Germinal center (tissue), 1 donor: ENCODE data around the gene PDCD1LG2.

Experiments
- DNase-seq: peaks from one replicate; pipeline ENCODE4 v3.0.0; 2012; ENCODE audit warnings: mixed read lengths, low spot score

Gene PDCD1LG2

GRCh38 chr9:5531101-5531882 lies 21.0 kb downstream of the PDCD1LG2 start:
- no peak for DNase-seq

DNA sequence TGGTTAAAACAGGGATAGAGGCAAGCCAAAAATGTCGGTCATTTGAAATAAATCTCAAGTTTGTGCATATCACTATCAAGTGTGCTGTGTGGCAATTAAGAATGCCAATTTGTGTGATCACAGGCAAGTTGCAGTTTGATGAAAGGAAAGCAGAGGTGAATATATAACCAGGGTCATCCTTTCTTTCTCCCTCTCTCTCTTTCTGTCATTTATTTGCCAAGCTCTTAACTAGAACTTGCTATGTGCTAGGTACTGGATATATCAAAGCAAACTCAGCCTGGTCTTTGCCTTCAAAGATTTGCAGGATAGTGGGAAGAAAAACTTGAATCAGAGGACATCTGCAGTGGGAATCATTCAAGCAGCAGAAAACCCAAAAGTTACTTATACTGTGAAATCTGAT lies 22.0 kb downstream of the PDCD1LG2 start:
- DNase-seq, result no peak

DNA sequence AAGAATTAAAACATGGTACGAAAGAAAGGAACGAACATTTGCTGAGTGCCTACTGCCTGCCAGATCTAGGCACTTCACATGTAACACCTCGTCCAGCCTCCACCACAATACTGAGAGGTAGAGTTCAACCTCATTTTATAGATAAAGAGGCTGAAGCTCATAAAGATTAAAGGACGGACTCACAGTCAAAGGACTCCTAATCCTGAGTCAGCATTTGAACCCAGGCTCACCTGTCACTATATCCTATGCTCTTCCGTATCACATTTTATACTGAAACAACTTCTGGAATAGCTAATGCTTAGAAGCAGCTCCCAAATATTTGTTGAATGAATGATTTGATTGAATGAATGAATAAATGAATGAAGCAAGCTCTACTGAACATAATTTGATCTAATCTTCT lies 22.5 kb downstream of the PDCD1LG2 start:
- DNase-seq, result no peak

GRCh38 chr9:5536684-5537083 lies 26.4 kb downstream of the PDCD1LG2 start:
- peak; percentile 27 for DNase-seq

- DNase-seq, result no peak
Observed at GRCh38 chr9:5543875-5544702, 33.8 kb downstream of the PDCD1LG2 start.

DNA sequence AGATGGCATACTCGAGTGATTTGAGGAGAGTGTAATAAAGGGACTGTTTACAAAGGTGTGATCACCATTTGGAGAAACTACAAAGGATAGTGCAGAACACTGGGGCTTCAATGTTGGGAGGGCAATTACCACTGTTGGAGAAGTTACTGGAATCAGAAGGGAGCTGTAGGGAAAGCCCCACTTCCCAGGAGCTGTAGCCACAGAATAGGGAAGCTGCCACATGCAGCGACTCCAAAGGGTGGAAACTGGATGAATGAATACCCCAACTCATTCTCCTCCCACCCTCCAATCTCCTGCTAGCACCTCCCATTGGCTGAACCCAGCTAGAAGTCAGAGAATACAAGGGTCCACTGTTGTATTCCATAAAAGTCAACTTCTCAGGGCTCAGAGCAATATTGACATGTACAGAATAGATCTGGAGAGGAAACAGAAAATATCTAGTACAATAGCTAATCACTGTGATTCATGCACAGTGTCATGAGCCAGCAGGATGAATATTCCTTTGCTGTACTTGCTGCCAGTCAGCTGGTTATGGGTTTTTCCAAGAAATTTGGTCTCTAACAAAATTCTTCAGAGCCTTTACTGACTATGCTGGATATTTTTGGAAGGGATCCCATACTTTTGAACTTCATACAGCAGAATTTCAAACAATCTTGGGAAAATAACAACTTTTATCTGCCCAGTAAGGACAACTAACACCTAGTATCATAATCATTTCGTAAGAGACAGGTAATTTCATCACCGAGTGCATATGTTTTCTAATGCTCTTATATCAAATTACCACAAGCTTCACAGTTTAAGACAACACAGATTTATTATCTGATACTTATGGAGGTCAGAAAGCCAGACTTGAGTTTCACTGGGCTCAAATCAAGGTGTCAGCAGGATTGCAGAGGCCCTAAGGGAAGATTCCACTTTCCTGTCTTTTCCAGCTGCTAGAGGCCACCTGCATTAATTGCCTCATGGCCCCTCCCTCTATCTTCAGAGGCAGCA lies 39.6 kb downstream of the PDCD1LG2 start:
- DNase-seq, result no peak

DNA sequence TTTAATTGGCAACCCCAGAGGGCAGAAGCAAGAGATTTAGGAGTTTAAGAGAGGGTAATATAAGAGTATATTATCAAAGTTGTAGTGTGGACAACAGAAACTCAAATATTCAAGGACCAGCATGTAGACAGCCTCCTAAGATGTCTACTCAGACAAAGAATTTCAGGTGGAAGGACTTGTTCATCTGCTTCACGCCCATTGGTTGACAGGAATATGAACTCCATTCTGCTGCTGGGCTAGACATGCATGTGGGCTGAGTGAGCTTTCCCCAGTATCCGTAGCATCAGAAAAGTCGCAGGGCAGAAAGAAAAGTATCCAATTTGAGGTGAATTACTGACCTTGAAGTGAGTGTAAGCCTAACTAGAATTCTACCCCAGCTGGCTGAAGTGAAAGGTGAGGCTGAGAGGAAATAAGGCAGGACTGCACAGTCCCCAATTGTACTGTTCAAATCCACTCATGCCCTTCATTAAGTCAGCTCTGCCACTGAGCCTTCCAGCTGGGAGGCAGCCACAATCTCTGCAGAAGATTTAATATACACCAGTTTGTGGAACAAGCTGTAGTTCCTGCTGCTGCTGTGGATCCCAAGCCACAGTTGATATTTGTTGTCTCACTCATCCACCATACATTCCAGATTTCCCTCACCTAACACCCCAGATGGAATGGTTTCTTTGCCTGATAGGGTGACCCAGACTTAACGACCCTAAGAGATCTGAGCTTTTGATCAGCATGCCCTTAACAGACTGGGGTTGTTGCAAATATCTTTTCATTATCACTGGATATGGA lies 41.2 kb downstream of the PDCD1LG2 start:
- no peak for DNase-seq

GRCh38 chr9:5552301-5552700 lies 42.0 kb downstream of the PDCD1LG2 start:
- no peak for DNase-seq

DNA sequence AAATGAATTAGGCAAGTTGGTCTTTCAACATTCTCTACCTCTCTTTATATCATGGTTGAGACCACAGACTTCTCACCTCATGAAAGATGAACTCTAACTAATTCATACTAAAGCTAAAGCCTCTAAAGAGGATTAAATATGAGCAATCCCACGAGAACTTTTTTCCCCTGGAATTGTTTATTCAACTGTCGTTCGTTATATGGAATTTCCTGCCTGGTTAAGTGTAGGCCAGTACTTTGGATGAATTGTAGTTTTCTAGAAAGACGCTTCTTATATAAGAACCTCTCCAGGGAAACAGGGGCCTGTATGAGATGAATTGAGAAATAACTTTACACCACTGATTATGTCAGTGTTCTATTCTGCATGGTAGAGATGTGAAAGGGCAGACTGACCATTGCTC lies 42.9 kb downstream of the PDCD1LG2 start:
- no peak for DNase-seq

GRCh38 chr9:5554254-5554653 lies 43.9 kb downstream of the PDCD1LG2 start:
- DNase-seq, result no peak

DNA sequence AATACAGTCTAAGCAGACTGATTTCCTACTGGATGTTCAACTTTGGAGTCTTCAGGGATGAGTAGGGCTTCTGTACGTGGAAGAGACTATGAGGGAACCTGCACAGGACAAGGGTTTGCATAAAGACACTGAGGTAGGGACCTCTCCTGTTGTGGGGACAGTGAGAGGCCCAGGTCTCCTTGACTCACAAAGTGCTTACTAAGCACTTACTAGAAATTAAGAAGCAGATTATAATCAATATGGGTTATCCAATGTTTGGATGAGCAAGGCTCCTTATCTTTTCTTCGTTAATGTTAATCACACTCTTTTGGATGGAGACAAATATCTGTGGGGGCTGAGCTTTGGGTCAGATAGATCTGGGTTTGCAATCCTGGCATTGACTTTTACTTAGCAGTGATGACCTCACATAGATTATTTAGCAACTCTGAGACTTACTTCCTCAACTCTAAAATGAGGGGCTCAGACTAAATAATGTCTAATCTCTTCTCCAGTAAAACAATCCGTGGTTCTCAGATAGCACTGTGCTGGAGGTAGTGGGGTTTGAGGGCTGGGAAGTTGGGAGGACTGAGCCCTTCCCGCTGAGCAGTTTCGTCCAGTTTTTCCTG lies 45.9 kb downstream of the PDCD1LG2 start:
- DNase-seq, result no peak

DNA sequence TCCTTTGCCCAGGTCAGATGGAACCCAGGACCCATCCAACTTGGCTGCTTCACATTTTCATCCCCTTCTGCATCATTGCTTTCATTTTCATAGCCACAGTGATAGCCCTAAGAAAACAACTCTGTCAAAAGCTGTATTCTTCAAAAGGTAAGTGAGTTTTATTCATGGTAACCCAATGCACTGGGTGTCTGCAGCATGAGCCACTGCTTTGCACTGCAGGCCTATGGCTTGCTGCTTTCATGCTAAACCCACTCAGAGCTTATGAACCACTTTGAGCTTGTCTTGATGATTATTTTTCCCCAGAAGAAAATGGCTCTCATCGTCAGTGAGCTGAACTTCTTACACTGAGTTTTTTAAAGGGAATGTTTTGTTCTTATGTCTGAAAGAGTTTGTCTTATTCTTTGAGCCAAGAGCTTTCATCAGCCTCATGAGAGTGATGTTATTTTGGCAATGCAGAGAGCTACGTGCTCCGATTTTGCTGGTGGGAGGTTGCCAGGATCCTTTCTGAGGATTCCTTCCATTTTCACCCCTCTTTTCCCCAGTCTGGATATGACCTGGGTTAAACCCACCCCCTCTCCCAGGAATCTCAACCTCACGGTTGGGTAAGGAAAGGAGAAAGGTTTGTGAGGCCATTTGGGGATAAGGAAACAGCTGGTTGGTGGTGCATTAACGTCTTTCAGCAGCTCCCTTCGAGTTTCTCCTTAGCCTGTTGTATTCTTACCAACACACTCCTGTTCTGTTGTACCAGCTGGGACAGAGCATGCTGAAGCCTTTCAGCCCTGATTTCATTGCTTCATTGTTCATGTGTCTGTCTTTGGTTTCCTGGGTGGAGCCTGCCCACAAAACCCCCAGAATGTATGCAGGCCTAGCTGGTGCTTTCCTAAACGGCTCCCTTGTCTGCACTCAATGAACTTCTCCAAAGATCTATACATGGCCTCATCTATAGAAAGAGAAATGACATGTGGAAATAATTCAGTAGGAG lies 47.6 kb downstream of the PDCD1LG2 start:
- DNase-seq, result no peak

GRCh38 chr9:5559659-5560058 lies 49.3 kb downstream of the PDCD1LG2 start:
- no peak for DNase-seq

- no peak for DNase-seq
Observed at GRCh38 chr9:5560443-5561100, 50.2 kb downstream of the PDCD1LG2 start.

DNA sequence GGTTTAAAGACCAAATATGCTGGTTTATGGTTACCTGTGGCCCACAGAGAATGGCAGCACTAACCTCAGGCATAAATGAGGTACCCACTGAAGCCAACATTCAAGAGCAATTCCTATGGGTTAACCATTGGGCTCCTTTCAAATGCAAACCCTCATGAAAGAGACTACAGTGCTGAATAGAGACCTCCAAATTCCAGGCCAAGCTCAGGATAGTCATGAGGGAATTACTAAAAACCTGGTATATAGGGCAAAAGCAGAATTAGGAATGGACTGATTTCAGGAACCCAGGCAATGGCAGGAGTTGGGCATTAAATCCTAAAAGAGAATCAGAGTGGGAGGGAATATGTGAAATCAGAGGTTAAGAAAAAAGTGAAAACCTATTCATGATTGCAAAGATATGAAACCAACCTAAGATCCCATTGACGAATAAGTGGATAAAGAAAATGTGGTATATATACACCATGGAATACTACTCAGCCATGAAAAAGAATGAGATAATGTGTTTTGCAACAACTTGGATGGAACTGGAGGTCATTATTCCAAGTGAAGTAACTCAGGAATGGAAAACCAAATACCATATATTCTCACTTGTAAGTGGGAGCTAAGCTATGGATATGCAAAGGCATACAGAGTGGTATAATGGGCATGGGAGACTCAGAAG lies 51.6 kb downstream of the PDCD1LG2 start:
- DNase-seq, result no peak

DNA sequence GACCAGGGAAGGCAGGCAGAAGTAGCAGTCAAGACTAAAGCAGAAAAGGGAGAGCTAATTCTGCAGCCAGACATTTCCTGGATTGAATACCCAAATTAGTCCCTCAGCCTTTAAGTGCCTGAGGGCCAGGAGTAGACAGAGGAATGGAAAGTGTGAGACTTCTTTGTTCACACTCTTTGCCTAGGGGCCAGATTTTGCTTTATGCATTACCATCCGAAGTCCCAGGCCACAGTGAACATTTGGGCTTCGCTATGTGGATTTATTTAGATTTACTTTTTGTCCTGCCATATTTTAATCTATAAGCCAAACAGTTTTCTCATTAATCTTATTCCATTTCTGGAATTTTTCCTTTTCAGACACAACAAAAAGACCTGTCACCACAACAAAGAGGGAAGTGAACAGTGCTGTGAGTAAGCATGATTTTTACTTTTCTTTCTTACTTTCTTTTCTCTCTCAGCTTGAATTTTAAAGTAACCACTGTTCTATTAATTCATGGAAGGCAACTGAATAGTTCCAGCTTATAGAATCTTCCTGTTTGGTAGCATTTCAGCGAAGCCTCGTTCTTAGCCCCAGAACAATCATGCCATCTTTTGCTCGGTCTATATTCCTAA lies 52.6 kb downstream of the PDCD1LG2 start:
- DNase-seq, result no peak

DNA sequence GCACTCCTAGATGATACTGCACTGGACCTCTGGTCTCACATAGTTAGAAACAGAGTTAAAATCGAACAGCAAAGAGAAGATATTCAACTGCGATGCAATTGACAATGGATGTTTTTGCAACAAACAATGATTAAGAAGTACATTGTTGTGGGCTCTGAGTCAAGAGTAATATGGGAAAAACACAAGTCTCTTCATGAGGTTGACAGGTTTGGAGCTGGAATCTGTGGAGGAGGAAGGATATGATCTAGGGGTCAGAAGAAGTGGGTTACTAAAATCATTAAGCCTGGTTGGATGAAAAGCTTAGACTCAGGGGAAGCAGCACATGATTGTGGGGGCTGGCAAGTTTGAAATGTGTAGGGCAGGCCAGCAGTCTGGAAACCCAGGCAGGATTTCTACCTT lies 53.1 kb downstream of the PDCD1LG2 start:
- no peak for DNase-seq

DNA sequence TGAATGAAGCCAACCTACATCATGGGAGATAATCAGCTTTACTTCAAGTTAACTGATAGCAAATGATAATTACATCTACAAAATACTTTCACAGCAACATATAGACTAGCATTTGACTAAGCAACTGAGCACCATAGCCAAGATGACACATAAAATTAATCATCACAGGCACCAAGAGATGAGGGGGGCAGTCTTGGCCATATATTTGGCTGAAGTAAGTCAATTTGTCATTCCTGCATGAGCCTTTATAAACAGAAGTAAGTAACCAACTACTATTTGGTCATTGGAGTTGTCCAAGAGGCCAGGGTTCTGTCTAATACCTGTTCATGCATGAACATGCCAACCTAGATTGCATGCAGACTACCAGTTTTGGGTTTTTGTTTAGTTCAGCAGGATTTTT lies 53.6 kb downstream of the PDCD1LG2 start:
- no peak for DNase-seq
